ENCODE data around the gene LRRK1. TPM values are rescaled to one million over a fixed set of nuclear protein-coding genes. Genes with fewer than 3 reads are reported as not detected.

The LRRK1 gene
- total and polyA plus RNA-seq, 8 donors, result 4.3 to 19.4 (median 11.1) TPM

DNA sequence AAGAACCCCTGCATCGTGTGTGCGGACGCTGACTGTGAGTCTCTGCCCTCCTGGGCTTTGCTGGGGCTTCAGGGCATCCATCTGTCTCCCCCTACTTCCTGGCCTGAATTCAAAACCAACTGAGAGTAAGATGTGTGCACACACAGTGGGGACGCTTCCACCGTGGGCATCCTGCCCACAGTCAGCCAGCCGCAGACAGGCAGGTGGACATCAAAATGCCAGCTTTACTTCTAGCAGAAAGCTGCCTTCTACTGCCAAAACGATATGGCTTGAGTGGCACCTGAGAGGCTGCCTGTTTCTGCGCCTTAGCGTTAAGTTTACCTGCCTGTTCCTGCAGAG, 21.0 kb upstream of the LRRK1 start:
- H3K4me3 ChIP-seq, result no peak overlapping the region
- H3K36me3 ChIP-seq, result peaks cover 0 to 14% (median 0%) of the 10 kb centered on the region in 3 donors
- H3K27me3 ChIP-seq, result no peaks in the 10 kb centered on the region
- FAIRE-seq, result no peak
- 84 to 89% methylated on average over 9 of the region's 9 CpGs for WGBS, 2 donors
- no peaks in the 10 kb centered on the region for H3K9me3 ChIP-seq
- TF ChIP-seq, protein P1, sequence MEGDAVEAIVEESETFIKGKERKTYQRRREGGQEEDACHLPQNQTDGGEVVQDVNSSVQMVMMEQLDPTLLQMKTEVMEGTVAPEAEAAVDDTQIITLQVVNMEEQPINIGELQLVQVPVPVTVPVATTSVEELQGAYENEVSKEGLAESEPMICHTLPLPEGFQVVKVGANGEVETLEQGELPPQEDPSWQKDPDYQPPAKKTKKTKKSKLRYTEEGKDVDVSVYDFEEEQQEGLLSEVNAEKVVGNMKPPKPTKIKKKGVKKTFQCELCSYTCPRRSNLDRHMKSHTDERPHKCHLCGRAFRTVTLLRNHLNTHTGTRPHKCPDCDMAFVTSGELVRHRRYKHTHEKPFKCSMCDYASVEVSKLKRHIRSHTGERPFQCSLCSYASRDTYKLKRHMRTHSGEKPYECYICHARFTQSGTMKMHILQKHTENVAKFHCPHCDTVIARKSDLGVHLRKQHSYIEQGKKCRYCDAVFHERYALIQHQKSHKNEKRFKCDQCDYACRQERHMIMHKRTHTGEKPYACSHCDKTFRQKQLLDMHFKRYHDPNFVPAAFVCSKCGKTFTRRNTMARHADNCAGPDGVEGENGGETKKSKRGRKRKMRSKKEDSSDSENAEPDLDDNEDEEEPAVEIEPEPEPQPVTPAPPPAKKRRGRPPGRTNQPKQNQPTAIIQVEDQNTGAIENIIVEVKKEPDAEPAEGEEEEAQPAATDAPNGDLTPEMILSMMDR (IDR thresholded peaks at IDR 0.05), result no peak
- no peak for DNase-seq
- intact Hi-C loops (cut with DNase I), result no loop called here
- H3K4me1 ChIP-seq, result peaks cover 11 to 29% (median 26%) of the 10 kb centered on the region in 3 donors
- no peak overlapping the region for H3K27ac ChIP-seq
- no peak for ATAC-seq

DNA sequence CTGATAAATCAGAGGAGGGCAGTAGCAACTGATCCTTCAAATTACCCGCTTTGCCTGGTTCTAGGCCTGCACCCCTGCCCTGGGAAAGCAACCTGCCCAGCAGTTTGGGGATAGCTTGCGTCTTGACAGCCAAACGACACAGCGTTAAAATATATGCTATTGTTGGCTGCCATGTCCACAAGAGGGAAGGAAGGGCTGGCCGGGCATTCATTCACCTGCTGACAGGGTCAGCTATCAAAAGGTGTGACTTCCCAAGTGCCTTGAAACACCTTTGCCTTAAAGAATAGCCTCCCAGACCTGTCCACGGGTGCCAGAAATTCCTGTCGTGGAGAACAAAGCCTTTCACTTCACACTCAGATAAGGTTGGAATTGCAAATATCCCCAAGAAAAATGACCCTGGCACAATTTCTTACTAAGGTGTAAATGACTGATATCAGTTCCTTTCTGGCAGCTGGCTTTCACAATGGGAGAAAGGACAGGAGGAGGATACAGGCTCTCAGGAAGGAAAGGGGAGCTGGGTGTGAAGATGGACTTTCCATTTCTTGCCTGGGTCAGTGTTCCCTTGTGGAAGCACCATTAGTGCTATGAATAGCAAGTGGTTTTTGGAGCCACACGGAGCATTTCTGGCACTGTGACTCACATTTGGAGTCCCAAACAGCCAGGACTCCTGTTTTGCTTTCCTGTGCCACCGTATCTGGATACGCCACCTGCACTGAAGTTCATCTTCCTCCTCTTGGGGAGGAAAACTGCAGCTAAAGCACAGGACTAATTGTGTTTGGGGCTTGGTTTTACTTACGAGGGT, 20.3 kb upstream of the LRRK1 start:
- no peaks in the 10 kb centered on the region for H3K27me3 ChIP-seq
- peaks cover 0 to 7% (median 0%) of the 10 kb centered on the region in 3 donors for H3K36me3 ChIP-seq
- TF ChIP-seq, protein P1 (IDR thresholded peaks at IDR 0.05), result no peak
- FAIRE-seq (no peak), ATAC-seq (no peak), DNase-seq (no peak)
- H3K4me3 ChIP-seq, result no peak overlapping the region
- no peaks in the 10 kb centered on the region for H3K9me3 ChIP-seq
- intact Hi-C loops (cut with DNase I), result no loop called here
- peaks cover 18 to 33% (median 32%) of the 10 kb centered on the region in 3 donors for H3K4me1 ChIP-seq
- 71 to 73% methylated on average over 11 of the region's 11 CpGs for WGBS, 2 donors
- H3K27ac ChIP-seq, result no peak overlapping the region

DNA sequence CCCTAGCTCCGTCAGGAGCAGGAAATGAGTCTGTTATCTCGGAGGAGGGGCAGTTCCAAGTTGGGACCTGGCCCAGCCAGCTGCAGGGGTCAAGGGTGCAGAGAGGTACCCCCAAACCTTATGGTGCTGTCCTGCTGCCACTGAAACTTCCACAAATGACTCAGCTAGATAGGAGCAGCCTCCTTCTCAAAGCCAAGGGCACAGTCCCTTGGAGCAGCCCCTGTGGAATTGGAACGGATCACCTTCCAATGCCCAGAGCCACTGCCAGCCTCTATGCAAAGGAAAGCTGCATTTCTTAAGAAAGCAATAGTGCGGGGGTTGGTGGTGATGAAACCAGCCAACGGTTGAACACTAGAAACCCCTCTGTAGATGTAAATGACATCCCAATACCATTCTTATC, 19.6 kb upstream of the LRRK1 start:
- TF ChIP-seq, protein P1 (IDR thresholded peaks at IDR 0.05), result no peak
- Histone ChIP-seq H3K27ac (no peak overlapping the region), H3K27me3 (no peaks in the 10 kb centered on the region), H3K4me3 (no peak overlapping the region), H3K4me1 (peaks cover 18 to 33% (median 32%) of the 10 kb centered on the region in 3 donors), H3K9me3 (no peaks in the 10 kb centered on the region), H3K36me3 (no peaks in the 10 kb centered on the region)
- FAIRE-seq (no peak), ATAC-seq (no peak), DNase-seq (no peak)
- 75 to 77% methylated on average over 5 of the region's 5 CpGs for WGBS, 2 donors
- intact Hi-C loops (cut with DNase I), result no loop called here

- WGBS, 2 donors, result 52 to 65% methylated on average over 13 of the region's 13 CpGs
- H3K4me1 ChIP-seq, result peaks cover 18 to 33% (median 32%) of the 10 kb centered on the region in 3 donors
- DNase-seq, result peak in 5 of 6 donors; percentile 39 to 88 (median 67)
- no peaks in the 10 kb centered on the region for H3K36me3 ChIP-seq
- H3K27ac ChIP-seq, result peak overlapping the region in 1 of 4 donors; percentile 95
- H3K4me3 ChIP-seq, result no peak overlapping the region
- peak in 2 of 4 donors; percentile 13 to 42 for ATAC-seq
- H3K27me3 ChIP-seq, result no peaks in the 10 kb centered on the region
- intact Hi-C loops (cut with DNase I), result no loop called here
- no peak for FAIRE-seq
- TF ChIP-seq, protein P1 (IDR thresholded peaks at IDR 0.05), result no peak
- no peaks in the 10 kb centered on the region for H3K9me3 ChIP-seq
These were observed 18.9 kb upstream of the LRRK1 start for GRCh38 chr15:100900136-100900794.

GRCh38 chr15:100900795-100901169, 18.4 kb upstream of the LRRK1 start:
- H3K27me3 ChIP-seq, result no peaks in the 10 kb centered on the region
- ATAC-seq (no peak), FAIRE-seq (no peak), DNase-seq (no peak)
- WGBS, 2 donors, result 85 to 88% methylated on average over 9 of the region's 9 CpGs
- TF ChIP-seq, protein P1 (IDR thresholded peaks at IDR 0.05), result no peak
- H3K4me1 ChIP-seq, result peaks cover 18 to 33% (median 32%) of the 10 kb centered on the region in 3 donors
- H3K4me3 ChIP-seq, result no peak overlapping the region
- peak overlapping the region in 3 of 4 donors; percentile 95 to 96 (median 95) for H3K27ac ChIP-seq
- H3K9me3 ChIP-seq, result no peaks in the 10 kb centered on the region
- H3K36me3 ChIP-seq, result no peaks in the 10 kb centered on the region
- intact Hi-C loops (cut with DNase I), result no loop called here
